K562 (cell line): ENCODE results near the gene CLEC4D. TPM values are rescaled to one million over a fixed set of nuclear protein-coding genes. Genes with fewer than 3 reads are reported as not detected.
A peak's percentile ranks its signal among the peaks of the same experiment; 100 is the strongest.

Experiments
- ATAC-seq: fragments of 200-7000 bp; cut with Tn5 transposase; 3 replicates; pipeline ENCODE4 v1.9.1; 2020; ENCODE audit warnings: moderate library complexity
- BruUV-seq: library from RNA; stranded (reverse); fragments of 400-500 nt; replicated peaks from 2 replicates; lab custom pipeline; 2021; lab: Mats Ljungman, UMichigan
- CTCF ChIA-PET: fragments of 300-600 bp; formaldehyde crosslinking; extraction: SDS; loops from one replicate; lab custom pipeline; 2021; ENCODE audit warnings: low intra/inter-chr PET ratio; lab: Yijun Ruan, JAX
- POLR2A ChIA-PET: fragments of 300-600, 350-650 bp; sonication (Branson Sonifier 250); formaldehyde crosslinking; extraction: SDS; loops from one replicate; lab custom pipeline; 2021; ENCODE audit warnings: antibody characterized with exemption, inconsistent platforms; lab: Yijun Ruan, JAX
- DNase-seq, 4 experiments: peaks; one replicate each; pipeline versions ENCODE4 v3.0.0 to v3.0.0-alpha.2; 2011 to 2018; ENCODE audit warnings: low spot score in 3 of 4, mixed read lengths in 3 of 4; ENCODE audit errors: extremely low read depth in 1 of 4
- FAIRE-seq: peaks from 2 replicates; lab custom pipeline; 2011; peaks lifted over from hg19 to GRCh38; lab: Jason Lieb, UNC
- H2AFZ ChIP-seq: 2 replicates; pipeline ENCODE4 v1.6.0; 2011; ENCODE audit warnings: low read depth, low read length, control low read depth, inconsistent platforms
- H3K27ac ChIP-seq: fragments of 200-600 bp; 3 replicates; pipeline ENCODE4 v1.8.0; 2011; ENCODE audit warnings: low read depth, mild to moderate bottlenecking, control low read depth, inconsistent platforms, low read length, moderate library complexity, mixed read lengths; ENCODE audit errors: extremely low read depth
- H3K27me3 ChIP-seq, 2 experiments: fragments of 300-600 bp in 1 of 2; 2 replicates in 1 of 2; 3 replicates in 1 of 2; pipeline versions ENCODE4 v1.6.0 to v1.8.0; 2011; ENCODE audit warnings: inconsistent platforms in 2 of 2, low read length in 2 of 2, mild to moderate bottlenecking in 1 of 2, mixed read lengths in 1 of 2, moderate library complexity in 1 of 2; ENCODE audit not compliant: control insufficient read depth in 2 of 2, insufficient read depth in 2 of 2
- H3K36me3 ChIP-seq: fragments of 300-600 bp; 3 replicates; pipeline ENCODE4 v1.8.0; 2011; ENCODE audit warnings: mild to moderate bottlenecking, low read length, inconsistent platforms; ENCODE audit not compliant: control insufficient read depth, insufficient read depth
- H3K4me1 ChIP-seq, 2 experiments: fragments of 200-600 bp in 1 of 2; replicated peaks in 1 of 2; 2 replicates in 1 of 2; 3 replicates in 1 of 2; pipeline versions ENCODE4 v1.5.1 to v1.8.0; 2011; ENCODE audit warnings: inconsistent platforms in 2 of 2, low read length in 2 of 2, mild to moderate bottlenecking in 1 of 2, mixed read lengths in 1 of 2, moderate library complexity in 1 of 2; ENCODE audit not compliant: control insufficient read depth in 2 of 2, insufficient read depth in 2 of 2
- H3K4me2 ChIP-seq: 2 replicates; pipeline ENCODE4 v1.6.1; 2011; ENCODE audit warnings: low read length, control low read depth, inconsistent platforms, mixed read lengths; ENCODE audit not compliant: insufficient read depth
- H3K4me3 ChIP-seq: fragments of 200-600 bp; sonication (generic), shearing (Covaris generic); 2 replicates; pipeline ENCODE4 v1.5.1; 2016; ENCODE audit warnings: control low read depth, inconsistent platforms
- H3K79me2 ChIP-seq: fragments of 200-600 bp; 3 replicates; pipeline ENCODE4 v1.8.0; 2011; ENCODE audit warnings: low read length, inconsistent platforms; ENCODE audit not compliant: control insufficient read depth, insufficient read depth
- H3K9ac ChIP-seq, 2 experiments: 2 replicates each; pipeline versions ENCODE4 v1.6.0 to v1.6.1; 2011; ENCODE audit warnings: low read depth in 2 of 2, low read length in 2 of 2, control low read depth in 1 of 2, inconsistent platforms in 1 of 2, mild to moderate bottlenecking in 1 of 2, mixed read lengths in 1 of 2; ENCODE audit not compliant: insufficient read depth in 1 of 2
- H3K9me1 ChIP-seq: one replicate; pipeline ENCODE4 v1.6.0; 2011; ENCODE audit warnings: inconsistent platforms, mild to moderate bottlenecking, low read length, moderate library complexity; ENCODE audit not compliant: control insufficient read depth, insufficient read depth
- H3K9me3 ChIP-seq: replicated peaks from 2 replicates; pipeline ENCODE4 v1.5.1; 2011; ENCODE audit warnings: low read depth, low read length, inconsistent platforms; ENCODE audit not compliant: control insufficient read depth, insufficient read depth
- H4K20me1 ChIP-seq: replicated peaks from 2 replicates; pipeline ENCODE4 v1.6.1; 2011; ENCODE audit warnings: low read length, inconsistent platforms, mixed read lengths; ENCODE audit not compliant: control insufficient read depth, insufficient read depth
- NFIC ChIP-seq: fragments of 450-650 bp; IDR thresholded peaks from 2 replicates; pipeline ENCODE4 v1.6.1; 2017; ENCODE audit warnings: mild to moderate bottlenecking, inconsistent platforms
- ZNF217 ChIP-seq: sonication (generic); formaldehyde crosslinking; IDR thresholded peaks from 2 replicates; pipeline ENCODE4 v1.8.0; 2022; ENCODE audit warnings: mild to moderate bottlenecking, missing genetic modification reagents
- in situ Hi-C: fragments of 300-500 bp; cut with MboI; formaldehyde crosslinking; loops from 4 replicates; pipeline ENCODE4 v1.15.0; 2018; ENCODE audit warnings: inconsistent platforms, mixed read lengths
- intact Hi-C: fragments of 100-400 bp; cut with micrococcal nuclease; formaldehyde crosslinking; loops from 2 replicates; pipeline ENCODE4 v1.14.2; 2022
- polyA plus RNA-seq, 8 experiments: library from polyadenylated mRNA; depleted of rRNA in 4 of 8; stranded (reverse) in 5 of 8; unstranded in 3 of 8; fragments of >200 nt; fragmentation: Nextera tagmentation in 2 of 8; fragmentation: Illumina TruSeq in 1 of 8; extraction: Ambion mirVana in 2 of 8; extraction: Trizol in 1 of 8; gene quantifications; 2 replicates each; pipeline versions ENCODE4 v1.2.1 to v1.2.3, GENCODE V29; 2011 to 2014; ENCODE audit warnings: inconsistent platforms in 1 of 8, missing spikeins in 1 of 8
- small RNA-seq: library from RNA; depleted of rRNA; stranded (forward); fragments of <200 nt; gene quantifications from one replicate; pipeline ENCODE3, GENCODE V24; 2014
- total RNA-seq, 7 experiments: library from RNA; depleted of rRNA in 6 of 7; stranded (reverse); fragments of >200 nt in 6 of 7; fragmentation: Illumina TruSeq in 2 of 7; extraction: Trizol in 2 of 7; gene quantifications; 2 replicates each; pipeline versions ENCODE4 v1.2.1 to v1.2.3, GENCODE V29; 2011 to 2021; ENCODE audit warnings: low replicate concordance in 1 of 7

Gene CLEC4D
- total and polyA plus RNA-seq, 9 of the 15 experiments (the other 6 are each of a cell fraction or from before 2014, with no cell fraction given): not detected

GRCh38 chr12:8566525-8566924, 53.2 kb downstream of the CLEC4D start:
- in situ Hi-C loops (no loop called here), intact Hi-C loops (no loop called here)
- BruUV-seq: no TSS peak
- Histone ChIP-seq H3K9ac (no peak overlapping the region), H4K20me1 (no peaks in the 10 kb centered on the region), H2AFZ (no peak overlapping the region), H3K27me3 (peaks cover 0 to 4% of the 10 kb centered on the region in 2 experiments; a peak in 1 of 5 replicates), H3K4me2 (no peak overlapping the region), H3K4me3 (no peak overlapping the region), H3K9me3 (no peaks in the 10 kb centered on the region), H3K9me1 (no peaks in the 10 kb centered on the region), H3K27ac (no peak overlapping the region), H3K36me3 (no peaks in the 10 kb centered on the region), H3K79me2 (no peaks in the 10 kb centered on the region), H3K4me1 (no peaks in the 10 kb centered on the region; a peak in 1 of 5 replicates)
- ATAC-seq (no peak), FAIRE-seq (no peak), DNase-seq (peak in 1 of 4 experiments; percentile 6)
- no peak for TF ChIP-seq ZNF217 (CRISPR knock-in tag)
- peak; percentile 64 for TF ChIP-seq NFIC
- POLR2A ChIA-PET: no interaction called here
- CTCF ChIA-PET: no interaction called here

Small RNA genes within 50 kb of the gene (small RNA-seq; reads per million reads assigned to genes)
- not detected for gene RNU6-275P

Other genes with a start within 250 kb of the CLEC4D start
- gene CLEC6A, start 57.5 kb upstream of the CLEC4D start, total RNA-seq (2014; rRNA removed): not detected in 2 replicates
- not detected in 2 replicates for gene CLEC6A, start 57.5 kb upstream of the CLEC4D start, total RNA-seq (2014; rRNA removed; fragmentation: Illumina TruSeq; extraction: Trizol)
- gene CLEC6A, start 57.5 kb upstream of the CLEC4D start, total RNA-seq (2015; rRNA removed; fragmentation: Illumina TruSeq; extraction: Trizol): not detected in 2 replicates
- gene CLEC6A, start 57.5 kb upstream of the CLEC4D start, total RNA-seq (2021): not detected in 2 replicates
- not detected in 2 replicates for gene CLEC6A, start 57.5 kb upstream of the CLEC4D start, polyA plus RNA-seq (2011; rRNA removed)
- not detected in 2 replicates for gene CLEC6A, start 57.5 kb upstream of the CLEC4D start, polyA plus RNA-seq (2014; fragmentation: Illumina TruSeq; extraction: Trizol)
- gene CLEC6A, start 57.5 kb upstream of the CLEC4D start, polyA plus RNA-seq (2014; fragmentation: Nextera tagmentation; extraction: Ambion mirVana): not detected
- not detected in 2 replicates for gene CLEC6A, start 57.5 kb upstream of the CLEC4D start, polyA plus RNA-seq (2014; rRNA removed)
- gene CLEC4E, start 27.4 kb downstream of the CLEC4D start, total RNA-seq (2014; rRNA removed): not detected in 2 replicates
- not detected in 2 replicates for gene CLEC4E, start 27.4 kb downstream of the CLEC4D start, total RNA-seq (2014; rRNA removed; fragmentation: Illumina TruSeq; extraction: Trizol)
- gene CLEC4E, start 27.4 kb downstream of the CLEC4D start, total RNA-seq (2015; rRNA removed; fragmentation: Illumina TruSeq; extraction: Trizol): not detected in 2 replicates
- not detected in 2 replicates for gene CLEC4E, start 27.4 kb downstream of the CLEC4D start, total RNA-seq (2021)
- not detected in 2 replicates for gene CLEC4E, start 27.4 kb downstream of the CLEC4D start, polyA plus RNA-seq (2011; rRNA removed)
- not detected in 2 replicates for gene CLEC4E, start 27.4 kb downstream of the CLEC4D start, polyA plus RNA-seq (2014; fragmentation: Illumina TruSeq; extraction: Trizol)
- not detected for gene CLEC4E, start 27.4 kb downstream of the CLEC4D start, polyA plus RNA-seq (2014; fragmentation: Nextera tagmentation; extraction: Ambion mirVana)
- gene CLEC4E, start 27.4 kb downstream of the CLEC4D start, polyA plus RNA-seq (2014; rRNA removed): not detected in 2 replicates
- not detected in 2 replicates for gene AICDA, start 99.4 kb downstream of the CLEC4D start, total RNA-seq (2014; rRNA removed)
- not detected in 2 replicates for gene AICDA, start 99.4 kb downstream of the CLEC4D start, total RNA-seq (2014; rRNA removed; fragmentation: Illumina TruSeq; extraction: Trizol)
- gene AICDA, start 99.4 kb downstream of the CLEC4D start, total RNA-seq (2015; rRNA removed; fragmentation: Illumina TruSeq; extraction: Trizol): not detected in 2 replicates
- gene AICDA, start 99.4 kb downstream of the CLEC4D start, total RNA-seq (2021): 0.11 TPM in 1 of 2 replicates, not detected in the other
- gene AICDA, start 99.4 kb downstream of the CLEC4D start, polyA plus RNA-seq (2011; rRNA removed): not detected in 2 replicates
- gene AICDA, start 99.4 kb downstream of the CLEC4D start, polyA plus RNA-seq (2014; fragmentation: Illumina TruSeq; extraction: Trizol): not detected in 2 replicates
- not detected for gene AICDA, start 99.4 kb downstream of the CLEC4D start, polyA plus RNA-seq (2014; fragmentation: Nextera tagmentation; extraction: Ambion mirVana)
- not detected in 2 replicates for gene AICDA, start 99.4 kb downstream of the CLEC4D start, polyA plus RNA-seq (2014; rRNA removed)
- not detected in 2 replicates for gene MFAP5, start 149.3 kb downstream of the CLEC4D start, total RNA-seq (2014; rRNA removed)
- gene MFAP5, start 149.3 kb downstream of the CLEC4D start, total RNA-seq (2014; rRNA removed; fragmentation: Illumina TruSeq; extraction: Trizol): not detected in 2 replicates
- not detected in 2 replicates for gene MFAP5, start 149.3 kb downstream of the CLEC4D start, total RNA-seq (2015; rRNA removed; fragmentation: Illumina TruSeq; extraction: Trizol)
- not detected in 2 replicates for gene MFAP5, start 149.3 kb downstream of the CLEC4D start, total RNA-seq (2021)
- not detected in 2 replicates for gene MFAP5, start 149.3 kb downstream of the CLEC4D start, polyA plus RNA-seq (2011; rRNA removed)
- gene MFAP5, start 149.3 kb downstream of the CLEC4D start, polyA plus RNA-seq (2014; fragmentation: Illumina TruSeq; extraction: Trizol): not detected in 2 replicates
- gene MFAP5, start 149.3 kb downstream of the CLEC4D start, polyA plus RNA-seq (2014; fragmentation: Nextera tagmentation; extraction: Ambion mirVana): not detected
- gene MFAP5, start 149.3 kb downstream of the CLEC4D start, polyA plus RNA-seq (2014; rRNA removed): not detected in 2 replicates
- 13.6 and 17.2 TPM in 2 replicates for gene RIMKLB, start 184.5 kb downstream of the CLEC4D start, total RNA-seq (2014; rRNA removed)
- 19.8 and 24.5 TPM in 2 replicates for gene RIMKLB, start 184.5 kb downstream of the CLEC4D start, total RNA-seq (2014; rRNA removed; fragmentation: Illumina TruSeq; extraction: Trizol)
- gene RIMKLB, start 184.5 kb downstream of the CLEC4D start, total RNA-seq (2015; rRNA removed; fragmentation: Illumina TruSeq; extraction: Trizol): 17.9 and 22.8 TPM in 2 replicates
- gene RIMKLB, start 184.5 kb downstream of the CLEC4D start, total RNA-seq (2021): 13.8 and 17.0 TPM in 2 replicates
- 19.5 and 21.8 TPM in 2 replicates for gene RIMKLB, start 184.5 kb downstream of the CLEC4D start, polyA plus RNA-seq (2011; rRNA removed)
- gene RIMKLB, start 184.5 kb downstream of the CLEC4D start, polyA plus RNA-seq (2014; fragmentation: Illumina TruSeq; extraction: Trizol): 15.5 and 17.2 TPM in 2 replicates
- gene RIMKLB, start 184.5 kb downstream of the CLEC4D start, polyA plus RNA-seq (2014; fragmentation: Nextera tagmentation; extraction: Ambion mirVana): 1 to 10 TPM; 6.5 to 9.1 TPM
- 16.4 and 18.3 TPM in 2 replicates for gene RIMKLB, start 184.5 kb downstream of the CLEC4D start, polyA plus RNA-seq (2014; rRNA removed)